ENCODE results near the gene USF2.
A peak's percentile ranks its signal among the peaks of the same experiment; 100 is the strongest.

USF2 gene

GRCh38 chr19:35241417-35241816 is 27.3 kb upstream of the USF2 start:
- no peak for DNase-seq (ENCODE audit: low spot score)

GRCh38 chr19:35246466-35247092 is 22.2 kb upstream of the USF2 start:
- DNase-seq (ENCODE audit: low spot score) = no peak

DNA sequence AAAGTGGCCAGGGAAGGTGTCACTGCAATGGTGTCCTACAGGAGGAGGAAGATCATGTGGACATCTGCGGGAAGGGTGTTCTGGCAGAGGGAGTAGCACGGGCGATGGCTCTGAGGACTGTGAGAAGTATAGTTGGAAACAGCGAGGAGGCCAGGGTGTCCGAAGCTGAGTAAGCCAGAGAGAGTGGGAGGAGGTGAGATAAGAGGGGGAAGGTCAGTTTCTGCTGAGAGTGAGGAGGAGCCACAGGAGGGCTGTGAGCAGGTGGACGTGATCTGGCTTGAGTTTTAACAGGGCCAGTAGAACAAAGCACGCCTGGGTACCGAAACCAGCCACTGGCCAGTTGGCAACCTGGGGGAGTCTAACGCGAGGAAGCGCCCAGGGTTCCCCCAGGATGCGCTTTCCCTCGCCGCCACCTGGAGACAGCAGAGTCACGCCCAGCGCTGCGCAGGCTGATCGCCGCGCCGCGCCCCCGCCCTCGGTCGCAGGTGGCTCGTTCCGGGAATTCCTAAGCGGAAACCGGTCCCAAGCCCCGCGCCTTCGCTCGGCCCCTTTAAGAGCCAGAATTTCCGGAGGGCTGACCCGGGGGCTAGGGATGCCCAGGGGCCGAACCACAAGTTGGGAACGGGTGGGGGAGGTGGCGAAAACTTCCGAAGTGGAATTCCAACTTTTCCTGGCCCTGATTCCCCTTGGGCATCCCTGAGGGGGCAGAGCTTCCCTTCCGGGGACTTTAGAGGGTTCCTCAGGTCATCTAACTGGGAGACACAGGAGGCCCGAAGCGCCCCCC is 21.0 kb upstream of the USF2 start:
- no peak for DNase-seq (ENCODE audit: low spot score)

DNA sequence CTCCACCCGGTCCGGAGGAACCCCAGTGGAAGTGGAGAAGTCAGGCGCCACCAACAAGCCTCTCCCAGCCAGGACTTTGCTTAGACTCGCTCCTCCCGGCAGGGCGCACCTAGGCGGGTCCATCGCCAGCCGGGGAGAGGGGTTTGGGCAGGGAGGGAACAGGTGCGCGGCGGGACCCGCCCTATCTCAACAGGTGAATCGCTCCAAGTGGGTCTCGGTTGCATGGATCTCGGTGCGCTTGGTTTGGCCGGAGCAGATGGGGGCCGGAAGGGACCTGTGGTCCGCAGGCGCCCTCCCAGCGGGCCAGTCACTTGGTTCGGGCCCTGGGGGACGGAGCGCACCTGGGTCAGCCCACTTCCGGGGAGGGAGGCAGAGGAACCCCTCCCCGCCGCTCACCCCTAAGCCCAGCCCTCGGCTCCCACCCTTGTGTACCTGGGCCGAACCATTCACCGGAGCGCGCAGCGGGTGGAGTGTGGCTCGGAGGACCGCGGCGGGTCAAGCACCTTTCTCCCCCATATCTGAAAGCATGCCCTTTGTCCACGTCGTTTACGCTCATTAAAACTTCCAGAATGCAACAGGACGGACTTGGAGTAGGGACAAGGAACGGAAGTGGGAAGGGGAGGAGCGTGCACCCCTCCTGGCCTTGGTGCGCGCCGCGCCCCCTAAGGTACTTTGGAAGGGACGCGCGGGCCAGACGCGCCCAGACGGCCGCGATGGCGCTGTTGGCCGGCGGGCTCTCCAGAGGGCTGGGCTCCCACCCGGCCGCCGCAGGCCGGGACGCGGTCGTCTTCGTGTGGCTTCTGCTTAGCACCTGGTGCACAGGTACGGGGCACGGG is 20.2 kb upstream of the USF2 start, which contains the start of gene LSR:
TSS of gene LSR (plus strand) at position 693 of the 836 bp plus-strand sequence. CDS start at position 714, 21 bp downstream.
- DNase-seq (ENCODE audit: low spot score) = peak; percentile 56

DNA sequence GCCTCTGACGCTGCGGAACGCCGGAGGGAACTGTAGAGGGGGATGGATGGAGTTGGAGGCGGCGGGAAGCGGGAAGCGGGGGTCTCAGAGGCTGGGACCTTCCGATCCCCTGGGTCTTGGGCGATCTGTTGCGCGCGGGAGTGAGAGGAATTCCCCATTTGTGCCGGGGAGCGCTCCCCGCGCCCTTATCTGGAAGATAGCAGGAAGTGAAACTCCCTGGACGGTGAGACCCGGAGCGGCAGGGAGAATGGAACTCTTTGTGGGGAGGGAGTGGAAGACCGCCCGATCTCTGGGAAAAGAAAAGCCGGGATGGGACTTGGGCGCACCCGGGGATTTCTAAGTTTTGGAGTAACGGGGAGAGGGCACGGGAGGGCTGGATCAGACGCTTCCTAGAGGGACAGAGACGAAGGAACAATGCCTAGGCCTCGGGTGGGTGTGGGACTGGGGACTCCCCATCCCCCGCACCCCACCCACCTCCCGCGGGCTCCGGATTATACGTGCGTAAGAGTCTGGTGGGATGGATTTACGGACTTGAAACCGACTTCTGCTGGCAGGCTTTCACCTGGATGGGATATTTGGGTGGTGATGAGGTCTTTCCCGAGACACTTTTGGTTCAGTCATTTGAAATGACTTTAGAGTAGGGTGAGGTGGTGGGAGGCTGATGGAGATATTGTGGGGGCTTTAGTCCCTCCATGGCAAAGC is 19.5 kb upstream of the USF2 start:
- DNase-seq (ENCODE audit: low spot score) = no peak

- peak; percentile 46 for DNase-seq (ENCODE audit: low spot score)
Observed at GRCh38 chr19:35249848-35250711, 18.7 kb upstream of the USF2 start.

- no peak for DNase-seq (ENCODE audit: low spot score)
Observed at GRCh38 chr19:35251456-35251855, 17.3 kb upstream of the USF2 start.

- no peak for DNase-seq (ENCODE audit: low spot score)
Observed at GRCh38 chr19:35253316-35254286, 15.2 kb upstream of the USF2 start.

- DNase-seq (ENCODE audit: low spot score) = no peak
Observed at GRCh38 chr19:35254341-35255297, 14.1 kb upstream of the USF2 start.

DNA sequence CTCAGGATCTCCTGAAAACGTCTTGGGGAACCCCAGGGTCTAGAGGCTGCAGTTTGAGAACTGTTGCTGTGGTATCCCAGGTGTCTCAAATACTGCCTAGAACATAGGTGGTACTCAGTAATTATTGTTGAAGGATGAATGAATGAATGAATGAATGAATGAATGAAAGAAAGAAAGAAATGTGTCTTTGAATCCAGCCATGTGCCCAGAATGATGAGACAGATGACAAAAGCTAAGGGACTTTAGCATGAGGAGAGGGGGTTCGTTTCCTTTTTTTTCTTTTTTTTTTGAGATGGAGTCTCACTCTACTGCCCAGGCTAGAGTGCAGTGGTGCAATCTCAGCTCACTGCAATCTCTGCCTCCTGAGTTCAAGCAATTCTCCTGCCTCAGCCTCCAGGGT is 12.2 kb upstream of the USF2 start:
- DNase-seq (ENCODE audit: low spot score) = no peak

GRCh38 chr19:35257113-35257461 is 11.7 kb upstream of the USF2 start:
- no peak for DNase-seq (ENCODE audit: low spot score)

GRCh38 chr19:35260694-35261304 is 8.0 kb upstream of the USF2 start:
- DNase-seq (ENCODE audit: low spot score) = no peak

DNA sequence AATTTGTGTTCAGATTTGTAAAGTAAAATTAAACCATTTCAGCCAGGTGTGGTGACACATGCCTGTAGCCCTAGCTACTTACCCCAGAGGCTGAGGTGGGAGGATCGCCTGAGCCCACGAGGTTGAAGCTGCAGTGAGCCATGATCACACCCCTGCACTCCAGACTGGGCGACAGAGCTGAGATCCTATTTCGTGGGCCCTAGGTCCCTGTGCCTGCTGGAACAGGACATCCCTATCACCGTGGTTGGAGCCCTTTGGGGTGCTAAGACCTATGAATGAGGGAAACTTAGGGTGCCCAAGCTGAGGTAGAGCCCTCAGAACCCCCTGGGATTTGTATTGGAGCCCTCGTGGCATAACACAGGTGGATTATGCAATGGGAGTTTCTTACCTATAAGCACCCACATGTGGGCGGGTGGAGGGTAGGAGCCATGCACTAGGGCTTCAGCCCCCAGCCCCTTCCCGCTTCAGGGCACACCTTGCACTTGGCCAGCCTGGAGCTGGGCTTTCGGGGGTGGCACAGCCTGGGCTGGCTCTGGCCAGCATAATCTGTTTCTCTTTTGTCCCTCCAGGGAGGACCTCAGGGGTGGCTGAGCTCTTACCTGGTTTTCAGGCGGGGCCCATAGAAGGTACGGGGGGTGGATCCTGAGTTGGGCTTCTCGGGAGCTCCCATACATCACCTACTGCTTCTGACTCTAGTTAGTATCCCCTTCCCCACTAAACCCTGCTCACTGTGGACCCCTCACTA is 7.2 kb upstream of the USF2 start:
- DNase-seq (ENCODE audit: low spot score) = no peak

DNA sequence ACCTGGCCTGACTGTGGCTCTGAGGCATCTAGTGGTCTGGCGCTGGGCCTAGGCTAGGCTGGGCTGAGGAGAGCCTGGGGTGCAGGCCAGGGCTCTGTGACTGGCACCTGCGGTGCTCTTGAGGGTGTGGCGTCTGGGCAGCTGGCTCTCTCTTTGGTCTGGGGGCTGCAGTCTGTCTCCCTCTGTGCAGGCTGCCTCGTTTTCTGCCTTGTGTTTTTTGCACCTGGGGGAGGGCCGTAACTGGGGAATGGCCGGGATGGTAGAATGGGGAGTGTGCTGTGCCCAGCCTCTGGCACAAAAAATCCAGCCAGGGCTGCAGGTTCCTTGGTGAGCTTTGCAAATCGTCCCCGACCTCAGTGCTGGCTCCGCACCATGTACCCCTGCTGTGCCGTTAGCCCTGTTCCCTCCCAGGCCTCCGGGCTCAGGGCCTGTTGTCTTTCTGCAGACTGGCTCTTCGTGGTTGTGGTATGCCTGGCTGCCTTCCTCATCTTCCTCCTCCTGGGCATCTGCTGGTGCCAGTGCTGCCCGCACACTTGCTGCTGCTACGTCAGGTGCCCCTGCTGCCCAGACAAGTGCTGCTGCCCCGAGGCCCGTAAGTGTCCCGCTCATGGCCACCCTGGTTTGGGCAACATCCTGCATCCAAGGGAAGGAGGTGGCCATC is 6.5 kb upstream of the USF2 start:
- DNase-seq (ENCODE audit: low spot score) = no peak

DNA sequence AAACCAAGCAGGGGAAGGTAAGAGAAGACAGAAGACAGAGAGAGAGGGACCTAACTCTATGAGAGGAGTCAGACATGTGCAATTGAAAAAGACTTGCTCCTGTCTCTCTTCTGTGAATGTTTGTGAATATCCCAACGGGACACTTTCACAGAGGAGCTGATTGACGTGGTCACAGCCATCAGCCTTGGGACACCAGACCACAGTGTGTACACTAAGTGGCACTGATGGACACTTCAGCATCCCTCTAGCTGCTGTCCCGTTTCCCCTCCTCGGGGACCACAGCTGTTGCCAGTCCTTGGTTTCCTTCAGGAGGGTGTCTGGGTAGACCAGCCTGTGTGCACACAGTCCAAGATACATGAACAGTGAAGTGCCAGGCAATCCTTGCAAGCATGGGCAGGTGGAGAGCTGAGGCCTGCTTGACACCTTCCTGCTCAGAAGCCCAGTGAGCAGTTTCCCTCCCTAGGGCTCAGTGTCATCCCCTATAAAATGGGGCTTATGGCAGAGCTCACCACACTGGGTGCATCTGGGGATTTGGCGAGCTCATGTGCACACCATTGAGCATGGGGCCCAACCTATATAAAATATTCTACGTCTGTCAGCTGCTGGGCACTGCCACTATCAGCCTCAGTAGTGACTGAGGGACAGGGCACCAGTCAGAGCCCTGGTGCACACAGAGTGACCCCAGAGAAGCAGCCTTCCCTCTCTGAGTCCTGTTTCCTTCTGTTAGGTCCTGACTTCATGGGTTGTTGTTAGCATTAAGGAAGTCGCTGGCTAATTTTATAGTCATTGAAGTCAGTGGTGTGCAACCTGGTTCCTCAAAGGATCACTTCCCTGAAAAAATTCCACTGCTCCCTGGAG is 4.3 kb upstream of the USF2 start:
- peak; percentile 50 for DNase-seq (ENCODE audit: low spot score)
